HG02938 (cell line): ENCODE results near the gene C16orf89.

Source experiments
- ATAC-seq: cut with Tn5 transposase; IDR thresholded peaks from one replicate; pipeline ENCODE4 v1.9.1; 2021; ENCODE audit warnings: mild to moderate bottlenecking, moderate library complexity; ENCODE audit not compliant: unreplicated experiment

Gene C16orf89

DNA sequence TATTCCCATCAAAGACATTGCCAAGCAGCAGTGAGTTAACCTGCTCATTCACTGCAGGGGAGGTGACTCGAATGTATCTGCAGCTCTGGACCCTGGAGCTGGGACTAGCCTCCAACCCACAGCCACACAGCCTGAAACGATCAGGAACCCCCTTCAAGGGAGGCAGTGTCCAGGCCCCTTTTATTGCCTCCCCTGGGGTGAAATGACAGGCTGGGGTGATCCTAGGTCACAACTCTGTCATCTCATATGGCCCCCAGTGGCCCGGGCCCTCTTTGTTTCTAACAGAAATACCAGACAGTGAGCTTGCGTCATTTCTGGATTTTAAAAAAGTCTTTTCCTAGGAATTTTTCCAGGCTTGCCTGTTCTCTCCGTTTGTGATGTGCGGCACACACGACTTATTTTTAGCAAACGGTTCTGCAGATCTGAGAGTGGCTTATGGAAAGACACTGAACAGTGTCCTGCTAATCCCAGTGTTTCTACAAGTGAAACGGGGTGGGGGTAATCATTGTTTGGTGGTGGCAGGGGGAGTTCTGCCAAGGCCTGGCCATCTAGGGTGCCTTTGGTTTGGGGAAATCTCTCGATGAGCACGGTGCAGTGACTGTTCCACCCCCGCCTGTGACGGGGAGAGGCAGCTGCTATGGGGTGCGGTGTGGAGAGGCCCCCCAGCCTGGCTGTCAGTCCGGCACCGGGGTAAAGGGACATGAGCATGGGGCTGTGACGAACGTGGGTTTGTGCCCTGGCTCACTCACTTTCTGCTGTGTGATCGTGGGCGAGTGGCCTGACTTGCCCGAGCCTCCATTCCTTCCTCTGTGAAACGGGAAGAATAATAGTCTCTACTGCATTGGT is 59.2 kb downstream of the C16orf89 start:
- no peak for ATAC-seq

DNA sequence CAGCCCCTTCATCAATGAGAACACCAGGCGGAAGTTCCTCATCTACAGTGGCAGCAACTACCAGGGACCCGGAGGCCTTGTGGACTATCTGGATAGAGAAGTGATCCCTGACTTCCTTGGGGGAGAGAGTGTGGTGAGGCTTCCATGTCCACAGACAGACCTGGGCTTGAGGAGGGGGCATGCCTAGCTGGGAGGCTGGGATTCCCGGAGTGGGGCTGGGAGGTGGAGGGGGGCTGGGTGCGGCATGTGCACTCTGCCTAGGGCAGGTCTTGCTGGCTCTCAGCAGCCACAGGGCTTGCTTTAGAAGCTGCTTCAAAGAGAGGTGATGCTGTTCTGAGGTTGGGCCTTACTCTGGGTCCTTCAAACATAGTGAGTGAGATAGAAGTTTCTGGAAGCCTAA is 59.8 kb downstream of the C16orf89 start:
- no peak for ATAC-seq

DNA sequence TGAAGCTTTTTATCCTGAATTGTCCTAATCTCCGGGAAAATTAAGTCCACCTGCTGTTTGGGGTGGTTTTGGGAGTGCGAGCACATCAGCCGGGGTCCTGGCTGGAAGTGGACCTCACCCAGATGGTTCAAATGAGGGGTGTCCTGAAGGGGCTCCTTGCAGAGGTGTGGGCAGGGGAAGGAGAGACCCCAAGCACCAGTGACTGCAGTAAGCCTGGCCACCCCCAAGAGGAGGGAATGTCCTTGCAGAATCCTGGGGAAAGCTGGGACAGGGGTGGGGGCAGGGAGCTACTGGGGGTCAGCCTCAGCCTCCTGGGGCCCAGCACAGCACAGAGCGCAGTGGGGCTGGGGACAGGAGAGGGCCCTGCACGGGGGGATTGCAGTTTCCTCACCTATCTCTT is 61.4 kb downstream of the C16orf89 start:
- ATAC-seq = no peak

GRCh38 chr16:5003828-5004227 is 61.9 kb downstream of the C16orf89 start:
- no peak for ATAC-seq

DNA sequence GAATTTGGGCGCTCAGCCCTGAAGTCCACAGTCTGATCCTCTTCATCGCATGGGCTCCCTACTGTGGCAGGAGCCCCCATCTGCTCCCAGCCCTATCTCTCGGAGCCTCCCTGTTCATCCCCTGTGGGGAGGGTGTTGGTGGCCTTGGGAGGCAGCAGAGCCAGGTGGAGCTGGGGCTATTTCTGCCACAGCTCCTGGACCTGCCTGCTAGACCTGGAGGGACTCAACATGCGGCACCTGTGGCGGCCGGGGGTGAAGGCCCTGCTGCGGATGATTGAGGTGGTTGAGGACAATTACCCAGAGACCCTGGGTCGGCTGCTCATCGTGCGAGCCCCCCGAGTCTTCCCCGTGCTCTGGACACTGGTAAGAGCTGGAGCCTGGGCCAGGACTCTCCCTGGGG is 62.5 kb downstream of the C16orf89 start:
- no peak for ATAC-seq

GRCh38 chr16:5002699-5003143 is 63.0 kb downstream of the C16orf89 start:
- ATAC-seq = no peak

- no peak for ATAC-seq
These were observed 63.8 kb downstream of the C16orf89 start for GRCh38 chr16:5001986-5002385.

- ATAC-seq = no peak
These were observed 64.2 kb downstream of the C16orf89 start for GRCh38 chr16:5001571-5001970.

DNA sequence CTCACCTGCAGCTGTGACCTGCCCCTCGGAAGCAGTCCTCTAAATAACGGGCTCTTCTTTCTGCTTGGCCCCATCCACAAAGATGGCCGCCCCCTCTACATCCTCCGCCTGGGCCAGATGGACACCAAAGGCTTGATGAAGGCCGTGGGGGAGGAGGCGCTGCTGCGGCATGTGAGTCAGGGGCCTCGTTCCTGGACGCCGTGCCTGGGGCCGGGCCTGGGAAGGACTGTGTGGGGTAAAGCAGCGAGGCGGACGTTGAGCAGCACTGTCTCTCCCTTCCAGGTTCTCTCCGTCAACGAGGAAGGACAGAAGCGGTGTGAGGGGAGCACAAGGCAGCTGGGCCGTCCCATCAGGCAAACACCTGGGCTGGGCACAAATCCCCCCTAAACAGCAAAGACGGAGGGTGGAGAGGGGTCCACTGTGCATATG is 65.2 kb downstream of the C16orf89 start:
- no peak for ATAC-seq

- ATAC-seq = no peak
These were observed 70.9 kb downstream of the C16orf89 start for GRCh38 chr16:4994719-4995434.
